Hepatocyte (in vitro differentiated cells): ENCODE results near the gene MTHFS.

Experiments
- CTCF ChIP-seq: fragments of 200-600 bp; sonication (generic); IDR thresholded peaks from 2 replicates; pipeline ENCODE4 v1.5.1; 2016; ENCODE audit warnings: antibody characterized with exemption, mild to moderate bottlenecking; ENCODE audit not compliant: poor library complexity
- EZH2phosphoT487 ChIP-seq: fragments of 200-600 bp; sonication (generic); IDR thresholded peaks from one replicate; pipeline ENCODE4 v1.6.1; 2018; ENCODE audit warnings: antibody characterized with exemption, mild to moderate bottlenecking, low read depth, moderate library complexity; ENCODE audit not compliant: unreplicated experiment, severe bottlenecking

- TF ChIP-seq CTCF (no peak), EZH2phosphoT487 (no peak)
These were observed 18.6 kb downstream of the MTHFS start for GRCh38 chr15:79878078-79878705.
